GM12801 (cell line): ENCODE results near the gene TPCN1.

Source experiments
- CTCF ChIP-seq: IDR thresholded peaks from one replicate; pipeline ENCODE4 v1.5.1; 2011; ENCODE audit warnings: control low read depth; ENCODE audit not compliant: insufficient read length; ENCODE audit errors: extremely low read depth

Gene TPCN1

GRCh38 chr12:113328368-113328889, 107.2 kb downstream of the TPCN1 start:
- TF ChIP-seq CTCF: no peak

- no peak for TF ChIP-seq CTCF
Observed at GRCh38 chr12:113329022-113329790, 107.9 kb downstream of the TPCN1 start.

- TF ChIP-seq CTCF: no peak
Observed at GRCh38 chr12:113329791-113330417, 108.6 kb downstream of the TPCN1 start.

GRCh38 chr12:113330505-113330904, 109.2 kb downstream of the TPCN1 start:
- TF ChIP-seq CTCF: no peak

- no peak for TF ChIP-seq CTCF
Observed at GRCh38 chr12:113332688-113333417, 111.6 kb downstream of the TPCN1 start.

- TF ChIP-seq CTCF: no peak
Observed at GRCh38 chr12:113333418-113333750, 112.1 kb downstream of the TPCN1 start.
